HG03571 (cell line): ENCODE data around the gene MAD2L2.

Experiments
- ATAC-seq: cut with Tn5 transposase; IDR thresholded peaks from one replicate; pipeline ENCODE4 v1.9.1; 2021; ENCODE audit not compliant: unreplicated experiment

MAD2L2 gene

DNA sequence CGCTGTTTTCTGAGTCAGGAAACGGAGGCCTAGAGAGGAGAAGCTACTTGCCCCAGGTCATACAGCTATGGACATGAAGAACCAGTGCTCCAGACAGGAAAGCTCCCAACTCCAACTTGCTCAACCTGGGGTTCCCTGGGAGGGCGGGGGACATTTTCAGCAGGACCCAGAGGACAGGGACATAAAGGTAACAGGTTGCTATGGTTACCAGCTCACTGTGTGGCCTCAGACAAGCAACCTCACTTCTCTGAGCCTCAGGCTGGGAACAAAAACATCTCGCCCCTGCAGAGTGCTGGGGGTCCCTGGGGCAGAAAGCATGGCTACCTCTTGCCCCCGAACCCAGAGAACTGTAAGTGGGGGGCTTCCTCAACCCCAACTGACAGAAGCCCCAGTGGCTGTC, 42.8 kb downstream of the MAD2L2 start:
- ATAC-seq, result no peak

DNA sequence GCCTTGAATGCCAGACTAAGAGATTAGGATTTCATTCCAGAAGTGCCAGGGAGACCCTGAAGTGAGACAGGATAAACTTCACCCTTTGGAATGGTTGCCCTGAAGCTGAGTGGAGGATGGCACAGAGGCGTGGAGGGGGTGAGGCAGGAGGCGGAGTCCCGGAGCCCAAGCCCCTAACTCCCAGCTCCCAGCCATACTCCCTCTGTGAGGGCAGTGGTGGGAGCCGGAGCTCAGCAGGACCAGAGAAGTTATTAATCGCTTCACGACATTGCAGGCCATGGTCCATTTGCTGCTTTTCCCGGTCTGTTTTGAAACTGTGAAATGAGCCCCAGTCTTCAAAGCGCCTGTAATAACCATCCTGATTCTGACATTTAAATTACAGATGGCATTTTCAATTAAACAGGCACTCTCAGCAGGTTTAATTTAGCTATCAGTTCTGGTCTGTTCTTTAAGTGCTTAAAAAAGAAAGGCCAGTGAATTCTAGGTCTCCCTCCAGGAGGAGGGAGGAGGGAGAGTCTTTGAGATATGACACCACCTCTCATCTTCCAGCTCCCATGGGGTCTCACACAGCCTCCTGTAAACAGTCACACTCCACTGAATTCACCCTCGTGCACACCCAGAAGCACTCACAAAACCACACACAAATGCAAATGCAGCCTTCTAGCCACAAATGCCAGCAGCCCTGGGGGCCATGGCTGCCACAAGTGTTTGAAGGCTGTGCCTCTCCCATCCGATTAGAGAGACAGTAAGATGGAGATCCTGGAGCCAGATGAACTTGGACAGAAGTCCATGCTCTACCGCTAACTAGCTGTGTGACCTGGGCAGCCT, 46.4 kb downstream of the MAD2L2 start:
- ATAC-seq, result no peak

DNA sequence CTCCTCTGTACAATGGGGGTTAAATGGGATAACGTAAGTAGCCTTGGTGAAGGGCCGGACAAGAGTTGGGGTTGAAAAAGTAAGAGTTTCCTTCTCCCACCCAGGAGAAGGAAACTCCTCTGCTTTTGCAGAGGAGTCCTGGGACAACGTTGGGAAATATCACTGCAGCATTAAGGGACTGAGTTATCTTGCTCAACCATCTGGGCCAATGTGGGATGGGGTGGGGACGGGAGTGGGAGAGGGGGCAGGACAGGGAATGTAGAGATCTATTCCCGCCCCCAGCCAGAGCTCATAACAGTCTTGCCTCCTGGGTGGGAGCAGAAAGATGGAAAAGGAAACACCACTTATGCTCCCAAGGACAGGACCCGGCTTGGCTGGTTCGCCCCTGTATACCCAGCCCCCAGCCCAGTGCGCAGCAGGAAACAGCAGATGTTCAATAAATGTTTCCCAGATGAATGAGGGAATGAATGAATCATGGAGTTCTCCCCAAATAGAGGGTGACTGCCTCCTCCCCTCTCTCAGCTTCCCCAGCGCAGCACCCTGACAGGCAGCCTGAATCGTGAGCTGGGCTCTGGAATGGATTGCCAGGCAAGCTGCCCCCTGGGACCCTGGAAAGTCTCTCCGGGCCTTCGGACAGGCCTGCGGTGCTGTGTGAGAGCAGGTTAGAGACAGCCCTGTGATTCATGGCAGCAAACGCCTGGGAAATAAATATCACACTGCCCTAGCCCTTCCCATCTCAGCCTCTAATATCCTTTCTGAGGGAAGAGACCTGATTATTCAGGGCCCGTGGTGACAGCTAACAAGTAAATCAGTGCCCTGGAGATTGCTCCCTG, 51.5 kb downstream of the MAD2L2 start:
- ATAC-seq, result no peak

DNA sequence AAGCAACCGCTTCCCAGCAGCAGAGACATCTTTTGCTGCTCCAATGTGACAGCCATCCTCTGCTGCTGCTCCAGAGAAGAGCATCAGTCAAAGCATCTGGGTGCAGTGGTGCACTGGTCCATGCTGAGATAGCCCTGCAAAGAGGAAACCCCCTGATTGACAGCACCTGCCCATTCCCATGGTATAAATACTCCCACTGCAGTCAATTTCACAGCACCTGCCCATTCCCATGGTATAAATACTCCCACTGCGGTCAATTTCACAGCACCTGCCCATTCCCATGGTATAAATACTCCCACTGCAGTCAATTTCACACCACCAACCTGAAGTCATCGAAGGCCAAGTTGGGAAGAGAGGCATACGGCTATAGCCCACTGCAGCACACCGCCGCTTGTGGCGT, 52.2 kb downstream of the MAD2L2 start:
- ATAC-seq, result no peak

DNA sequence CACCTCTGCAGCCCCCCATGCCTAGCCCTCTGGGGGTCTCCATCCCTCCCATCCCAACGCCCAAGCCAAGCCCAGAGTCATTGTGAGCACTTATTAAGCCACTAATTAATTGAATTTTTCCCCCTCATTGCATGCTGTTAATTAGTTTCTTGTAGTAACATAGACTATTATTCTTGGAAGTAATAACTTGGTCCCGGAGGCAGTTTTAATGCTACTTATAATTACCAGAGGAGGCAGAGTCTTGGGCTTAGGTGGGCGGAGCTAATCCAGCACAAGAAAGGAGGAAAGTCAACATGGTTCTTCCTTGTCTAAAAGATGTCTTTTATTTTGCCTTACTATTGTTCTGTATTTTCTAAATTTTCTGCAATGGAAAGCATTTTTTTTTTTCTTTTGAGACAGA, 54.4 kb downstream of the MAD2L2 start:
- ATAC-seq, result no peak
